Measurements from ENCODE around the gene SPNS3.

SPNS3 gene

DNA sequence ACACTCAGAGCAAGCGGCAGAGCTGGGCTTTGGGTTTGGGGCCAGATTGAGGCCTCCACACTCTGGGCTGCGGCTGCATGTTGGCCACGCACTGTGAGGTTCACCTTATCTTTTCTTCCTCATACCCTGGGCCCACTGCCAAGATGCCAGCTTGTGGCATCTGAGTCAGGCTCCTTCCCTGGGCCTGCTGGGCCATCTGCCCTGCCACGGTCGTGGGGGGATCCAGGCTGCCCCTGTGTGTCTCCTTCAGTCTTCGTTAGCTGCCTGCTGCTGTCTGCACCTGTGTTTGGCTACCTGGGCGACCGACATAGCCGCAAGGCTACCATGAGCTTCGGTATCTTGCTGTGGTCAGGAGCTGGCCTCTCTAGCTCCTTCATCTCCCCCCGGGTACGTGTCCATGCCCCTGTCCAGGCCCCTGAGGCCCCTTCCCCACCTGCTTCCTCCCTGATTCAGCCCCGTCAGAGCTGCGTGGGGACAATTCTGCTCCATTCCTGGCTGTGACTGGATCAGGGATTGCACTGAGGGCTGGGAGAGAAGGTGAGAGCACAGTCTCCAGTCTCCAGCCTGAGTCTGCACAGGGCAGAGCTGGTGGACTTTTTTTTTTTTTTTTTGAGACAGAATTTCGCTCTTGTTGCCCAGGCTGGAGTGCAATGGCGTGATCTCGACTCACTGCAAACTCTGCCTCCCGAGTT lies 11.2 kb downstream of the SPNS3 start:
- Histone ChIP-seq H3K9ac (ENCODE audit: low read depth in 1 of 2, low read length in 2 of 2) (peak overlapping the region in 1 of 2 donors; percentile 42), H3K9me3 (ENCODE audit: control insufficient read depth in 2 of 2, low read length in 2 of 2) (no peaks in the 10 kb centered on the region), H3K27ac (ENCODE audit: low read depth in 2 of 2, low read length in 2 of 2) (no peak overlapping the region), H3K4me1 (ENCODE audit: control insufficient read depth in 2 of 2, insufficient read depth in 2 of 2, low read length in 2 of 2) (peaks cover 3 to 14% of the 10 kb centered on the region in 2 donors), H3K36me3 (ENCODE audit: control insufficient read depth in 2 of 2, insufficient read depth in 2 of 2, low read length in 2 of 2) (no peaks in the 10 kb centered on the region), H3K4me3 (ENCODE audit: low read length in 2 of 2) (no peak overlapping the region), H3K27me3 (ENCODE audit: control insufficient read depth in 2 of 2, insufficient read depth in 2 of 2, low read length in 2 of 2) (no peaks in the 10 kb centered on the region)

GRCh38 chr17:4445731-4446130 lies 12.0 kb downstream of the SPNS3 start:
- H3K9ac ChIP-seq (ENCODE audit: low read depth in 1 of 2, low read length in 2 of 2) = no peak overlapping the region
- peaks cover 3 to 15% of the 10 kb centered on the region in 2 donors for H3K4me1 ChIP-seq (ENCODE audit: control insufficient read depth in 2 of 2, insufficient read depth in 2 of 2, low read length in 2 of 2)
- H3K36me3 ChIP-seq (ENCODE audit: control insufficient read depth in 2 of 2, insufficient read depth in 2 of 2, low read length in 2 of 2) = no peaks in the 10 kb centered on the region
- no peak overlapping the region for H3K27ac ChIP-seq (ENCODE audit: low read depth in 2 of 2, low read length in 2 of 2)
- no peak overlapping the region for H3K4me3 ChIP-seq (ENCODE audit: low read length in 2 of 2)
- H3K27me3 ChIP-seq (ENCODE audit: control insufficient read depth in 2 of 2, insufficient read depth in 2 of 2, low read length in 2 of 2) = no peaks in the 10 kb centered on the region
- H3K9me3 ChIP-seq (ENCODE audit: control insufficient read depth in 2 of 2, low read length in 2 of 2) = no peaks in the 10 kb centered on the region

DNA sequence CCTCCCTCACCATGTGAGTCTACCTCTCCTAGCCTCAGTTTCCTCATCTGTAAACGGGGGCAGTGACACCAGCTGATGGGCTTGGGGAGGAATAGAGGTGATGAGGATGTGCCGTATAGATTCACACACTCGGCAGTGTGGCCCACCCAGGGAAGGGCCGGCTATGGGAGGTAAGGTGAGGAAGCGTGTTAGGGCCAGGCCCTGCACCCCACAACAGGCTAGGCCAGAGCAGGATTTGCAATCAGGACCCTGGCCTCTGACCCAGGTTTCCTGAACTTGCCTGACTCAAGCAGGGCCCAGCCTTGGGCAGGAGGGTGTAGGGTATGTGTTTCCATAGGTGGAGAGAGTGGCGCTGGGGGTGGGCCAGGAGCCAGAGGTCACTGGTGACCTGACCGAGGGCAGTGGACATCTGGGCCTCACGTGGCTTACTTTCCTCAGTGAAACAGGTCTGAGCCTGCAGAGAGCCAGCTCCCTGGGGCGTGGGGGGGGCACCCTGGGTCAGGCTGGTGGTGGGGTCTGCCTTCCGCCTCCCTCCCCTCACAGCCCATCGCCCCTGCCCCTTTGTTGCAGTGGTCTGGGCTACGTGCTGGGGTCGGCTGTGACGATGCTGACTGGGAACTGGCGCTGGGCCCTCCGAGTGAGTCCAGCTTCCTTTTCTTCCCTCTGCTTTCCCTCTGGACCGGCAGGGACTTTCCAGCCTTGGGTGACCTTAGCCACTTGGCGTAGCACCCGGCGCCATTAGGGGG lies 12.8 kb downstream of the SPNS3 start:
- Histone ChIP-seq H3K27ac (ENCODE audit: low read depth in 2 of 2, low read length in 2 of 2) (no peak overlapping the region), H3K4me1 (ENCODE audit: control insufficient read depth in 2 of 2, insufficient read depth in 2 of 2, low read length in 2 of 2) (peaks cover 3 to 15% of the 10 kb centered on the region in 2 donors), H3K9me3 (ENCODE audit: control insufficient read depth in 2 of 2, low read length in 2 of 2) (no peaks in the 10 kb centered on the region), H3K27me3 (ENCODE audit: control insufficient read depth in 2 of 2, insufficient read depth in 2 of 2, low read length in 2 of 2) (no peaks in the 10 kb centered on the region), H3K4me3 (ENCODE audit: low read length in 2 of 2) (no peak overlapping the region), H3K36me3 (ENCODE audit: control insufficient read depth in 2 of 2, insufficient read depth in 2 of 2, low read length in 2 of 2) (no peaks in the 10 kb centered on the region), H3K9ac (ENCODE audit: low read depth in 1 of 2, low read length in 2 of 2) (no peak overlapping the region)

DNA sequence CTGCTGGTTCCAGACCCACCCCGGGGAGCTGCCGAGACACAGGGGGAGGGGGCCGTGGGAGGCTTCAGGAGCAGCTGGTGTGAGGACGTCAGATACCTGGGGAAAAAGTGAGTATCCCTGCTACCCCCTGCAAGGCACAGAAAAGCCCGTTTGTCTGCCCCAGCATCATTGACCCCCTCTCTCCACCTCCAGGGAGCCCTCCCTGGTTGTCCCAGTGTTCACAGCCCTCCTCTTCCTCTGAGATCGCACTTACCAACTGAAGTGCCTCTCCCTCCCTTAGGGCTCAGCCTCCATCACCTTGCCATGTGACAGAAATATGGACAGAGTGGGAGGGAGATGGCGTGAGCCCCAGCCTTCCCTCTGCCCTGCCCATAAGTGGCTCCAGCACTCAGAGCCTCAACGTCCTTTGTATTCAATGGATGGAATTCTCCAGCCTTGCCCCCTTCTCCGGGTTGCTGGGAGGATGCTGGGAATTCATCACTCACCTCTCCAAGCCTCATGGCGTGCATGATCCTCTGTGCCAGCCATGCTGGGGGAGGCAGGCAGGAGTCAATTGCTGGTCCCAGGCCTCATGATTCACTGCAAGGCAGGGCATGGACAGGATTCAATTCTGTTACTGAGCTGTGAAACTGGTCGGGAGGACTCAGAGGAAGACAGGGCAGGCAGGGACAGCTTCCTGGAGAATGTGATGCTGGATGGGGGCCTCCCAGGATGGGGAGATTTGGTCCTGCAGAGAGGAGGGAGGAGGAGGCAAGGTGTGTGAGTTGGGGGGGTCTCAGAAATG lies 14.6 kb downstream of the SPNS3 start:
- H3K9ac ChIP-seq (ENCODE audit: low read depth in 1 of 2, low read length in 2 of 2) = no peak overlapping the region
- H3K27ac ChIP-seq (ENCODE audit: low read depth in 2 of 2, low read length in 2 of 2) = no peak overlapping the region
- no peaks in the 10 kb centered on the region for H3K36me3 ChIP-seq (ENCODE audit: control insufficient read depth in 2 of 2, insufficient read depth in 2 of 2, low read length in 2 of 2)
- H3K4me1 ChIP-seq (ENCODE audit: control insufficient read depth in 2 of 2, insufficient read depth in 2 of 2, low read length in 2 of 2) = peaks cover 3 to 15% of the 10 kb centered on the region in 2 donors
- no peak overlapping the region for H3K4me3 ChIP-seq (ENCODE audit: low read length in 2 of 2)
- no peaks in the 10 kb centered on the region for H3K9me3 ChIP-seq (ENCODE audit: control insufficient read depth in 2 of 2, low read length in 2 of 2)
- no peaks in the 10 kb centered on the region for H3K27me3 ChIP-seq (ENCODE audit: control insufficient read depth in 2 of 2, insufficient read depth in 2 of 2, low read length in 2 of 2)

GRCh38 chr17:4449736-4450135 lies 16.0 kb downstream of the SPNS3 start:
- Histone ChIP-seq H3K4me3 (ENCODE audit: low read length in 2 of 2) (no peak overlapping the region), H3K27me3 (ENCODE audit: control insufficient read depth in 2 of 2, insufficient read depth in 2 of 2, low read length in 2 of 2) (no peaks in the 10 kb centered on the region), H3K27ac (ENCODE audit: low read depth in 2 of 2, low read length in 2 of 2) (no peak overlapping the region), H3K9me3 (ENCODE audit: control insufficient read depth in 2 of 2, low read length in 2 of 2) (no peaks in the 10 kb centered on the region), H3K9ac (ENCODE audit: low read depth in 1 of 2, low read length in 2 of 2) (peak overlapping the region in 1 of 2 donors; percentile 26), H3K36me3 (ENCODE audit: control insufficient read depth in 2 of 2, insufficient read depth in 2 of 2, low read length in 2 of 2) (no peaks in the 10 kb centered on the region), H3K4me1 (ENCODE audit: control insufficient read depth in 2 of 2, insufficient read depth in 2 of 2, low read length in 2 of 2) (peaks cover 2 to 17% of the 10 kb centered on the region in 2 donors)

GRCh38 chr17:4450710-4451316 lies 17.1 kb downstream of the SPNS3 start:
- Histone ChIP-seq H3K4me1 (ENCODE audit: control insufficient read depth in 2 of 2, insufficient read depth in 2 of 2, low read length in 2 of 2) (peaks cover 0 to 13% of the 10 kb centered on the region in 2 donors), H3K27me3 (ENCODE audit: control insufficient read depth in 2 of 2, insufficient read depth in 2 of 2, low read length in 2 of 2) (no peaks in the 10 kb centered on the region), H3K27ac (ENCODE audit: low read depth in 2 of 2, low read length in 2 of 2) (no peak overlapping the region), H3K36me3 (ENCODE audit: control insufficient read depth in 2 of 2, insufficient read depth in 2 of 2, low read length in 2 of 2) (no peaks in the 10 kb centered on the region), H3K9me3 (ENCODE audit: control insufficient read depth in 2 of 2, low read length in 2 of 2) (no peaks in the 10 kb centered on the region), H3K9ac (ENCODE audit: low read depth in 1 of 2, low read length in 2 of 2) (no peak overlapping the region), H3K4me3 (ENCODE audit: low read length in 2 of 2) (no peak overlapping the region)

DNA sequence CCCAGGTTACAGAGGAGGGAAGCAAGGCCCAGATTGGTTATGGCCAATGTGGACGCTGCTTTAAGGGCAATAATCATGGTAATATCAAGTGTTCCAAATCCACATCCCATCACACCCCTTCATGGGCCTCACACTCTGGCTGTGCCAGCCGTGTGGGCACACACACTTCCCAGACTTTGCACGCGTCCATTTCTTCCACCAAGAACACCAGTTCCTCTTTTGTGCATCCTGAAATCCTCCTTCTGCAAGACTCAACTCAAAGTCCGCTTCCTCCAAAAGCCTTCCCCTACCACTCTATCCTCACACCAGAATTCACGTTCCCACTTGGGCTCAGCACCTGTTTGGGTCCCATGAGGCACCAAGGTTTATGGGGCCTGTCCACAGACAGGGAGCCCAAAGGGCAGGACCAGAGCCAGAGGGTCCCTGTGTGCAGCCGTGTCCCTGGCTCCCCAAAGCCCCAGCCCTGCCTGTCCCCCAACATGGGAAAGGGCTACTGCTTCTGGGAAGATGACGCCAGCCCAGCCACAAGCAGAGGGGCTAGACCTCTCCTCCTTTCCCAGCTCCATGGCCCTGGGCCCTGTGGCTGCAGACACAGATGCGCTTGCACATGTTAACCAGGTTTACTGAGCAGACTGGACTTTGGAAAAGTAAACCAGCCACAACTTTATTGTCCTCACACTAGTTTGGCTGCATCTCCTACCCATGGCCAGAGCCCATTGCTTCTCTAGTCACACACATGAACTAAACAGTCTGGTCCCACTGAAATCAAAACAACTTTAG lies 20.3 kb downstream of the SPNS3 start:
- Histone ChIP-seq H3K27me3 (ENCODE audit: control insufficient read depth in 2 of 2, insufficient read depth in 2 of 2, low read length in 2 of 2) (no peaks in the 10 kb centered on the region), H3K36me3 (ENCODE audit: control insufficient read depth in 2 of 2, insufficient read depth in 2 of 2, low read length in 2 of 2) (no peaks in the 10 kb centered on the region), H3K9me3 (ENCODE audit: control insufficient read depth in 2 of 2, low read length in 2 of 2) (no peaks in the 10 kb centered on the region), H3K4me1 (ENCODE audit: control insufficient read depth in 2 of 2, insufficient read depth in 2 of 2, low read length in 2 of 2) (peaks cover 0 to 13% of the 10 kb centered on the region in 2 donors), H3K27ac (ENCODE audit: low read depth in 2 of 2, low read length in 2 of 2) (no peak overlapping the region), H3K9ac (ENCODE audit: low read depth in 1 of 2, low read length in 2 of 2) (no peak overlapping the region), H3K4me3 (ENCODE audit: low read length in 2 of 2) (no peak overlapping the region)

- H3K27ac ChIP-seq (ENCODE audit: low read depth in 2 of 2, low read length in 2 of 2) = no peak overlapping the region
- H3K4me1 ChIP-seq (ENCODE audit: control insufficient read depth in 2 of 2, insufficient read depth in 2 of 2, low read length in 2 of 2) = no peaks in the 10 kb centered on the region
- no peak overlapping the region for H3K4me3 ChIP-seq (ENCODE audit: low read length in 2 of 2)
- H3K9me3 ChIP-seq (ENCODE audit: control insufficient read depth in 2 of 2, low read length in 2 of 2) = peaks cover 0 to 2% of the 10 kb centered on the region in 2 donors
- H3K9ac ChIP-seq (ENCODE audit: low read depth in 1 of 2, low read length in 2 of 2) = no peak overlapping the region
- H3K36me3 ChIP-seq (ENCODE audit: control insufficient read depth in 2 of 2, insufficient read depth in 2 of 2, low read length in 2 of 2) = no peaks in the 10 kb centered on the region
- no peaks in the 10 kb centered on the region for H3K27me3 ChIP-seq (ENCODE audit: control insufficient read depth in 2 of 2, insufficient read depth in 2 of 2, low read length in 2 of 2)
Observed at GRCh38 chr17:4460661-4461060, 26.9 kb downstream of the SPNS3 start.

GRCh38 chr17:4463818-4464476 lies 30.2 kb downstream of the SPNS3 start:
- Histone ChIP-seq H3K27me3 (ENCODE audit: control insufficient read depth in 2 of 2, insufficient read depth in 2 of 2, low read length in 2 of 2) (no peaks in the 10 kb centered on the region), H3K4me3 (ENCODE audit: low read length in 2 of 2) (no peak overlapping the region), H3K36me3 (ENCODE audit: control insufficient read depth in 2 of 2, insufficient read depth in 2 of 2, low read length in 2 of 2) (no peaks in the 10 kb centered on the region), H3K4me1 (ENCODE audit: control insufficient read depth in 2 of 2, insufficient read depth in 2 of 2, low read length in 2 of 2) (no peaks in the 10 kb centered on the region), H3K9ac (ENCODE audit: low read depth in 1 of 2, low read length in 2 of 2) (no peak overlapping the region), H3K9me3 (ENCODE audit: control insufficient read depth in 2 of 2, low read length in 2 of 2) (peaks cover 0 to 2% of the 10 kb centered on the region in 2 donors), H3K27ac (ENCODE audit: low read depth in 2 of 2, low read length in 2 of 2) (no peak overlapping the region)

Measured in mucosa of rectum (tissue), 2 donors.